WTC11 (cell line): ENCODE measurements around the gene GSTM1. TPM values are rescaled to one million over a fixed set of nuclear protein-coding genes. Genes with fewer than 3 reads are reported as not detected.

Experiments used
- ATAC-seq: fragments of 200-7000 bp; cut with Tn5 transposase; 2 replicates; pipeline ENCODE4 v1.10.0; 2021; ENCODE audit warnings: mild to moderate bottlenecking, moderate library complexity
- CTCF ChIA-PET: fragments of 300-600 bp; sonication (Branson Sonifier 250); formaldehyde crosslinking; loops from one replicate; lab custom pipeline; 2021; ENCODE audit warnings: antibody characterized with exemption; lab: Charles Lee
- POLR2A ChIA-PET: fragments of 350-600 bp; sonication (Branson Sonifier 250); formaldehyde crosslinking; loops from one replicate; lab custom pipeline; 2021; ENCODE audit warnings: antibody characterized with exemption; lab: Charles Lee
- DNase-seq: peaks from one replicate; pipeline ENCODE4 v3.0.0; 2021; ENCODE audit warnings: low spot score
- H3K27ac Mint-ChIP-seq: 2 replicates; pipeline ENCODE4 v1.8.0; 2021; ENCODE audit warnings: mixed read lengths
- H3K27me3 Mint-ChIP-seq: 2 replicates; pipeline ENCODE4 v1.8.0; 2021; ENCODE audit warnings: low read depth, mild to moderate bottlenecking, moderate library complexity, mixed read lengths
- H3K36me3 Mint-ChIP-seq: 2 replicates; pipeline ENCODE4 v1.8.0; 2021; ENCODE audit warnings: mixed read lengths
- H3K4me1 Mint-ChIP-seq: 2 replicates; pipeline ENCODE4 v1.8.0; 2022; ENCODE audit warnings: mixed read lengths
- H3K4me3 Mint-ChIP-seq: 2 replicates; pipeline ENCODE4 v1.8.0; 2021; ENCODE audit warnings: mild to moderate bottlenecking, moderate library complexity, mixed read lengths
- H3K9me3 Mint-ChIP-seq: 2 replicates; pipeline ENCODE4 v1.8.0; 2021; ENCODE audit warnings: mixed read lengths
- ERG ChIP-seq: fragments of 250-450 bp; sonication (Bioruptor Pico); IDR thresholded peaks from 2 replicates; pipeline ENCODE4 v1.8.0; 2021; ENCODE audit warnings: mild to moderate bottlenecking
- FOXJ3 ChIP-seq: sonication (generic); formaldehyde crosslinking; IDR thresholded peaks from 2 replicates; pipeline ENCODE4 v1.9.0; 2021; ENCODE audit warnings: missing genetic modification reagents, mild to moderate bottlenecking, borderline replicate concordance
- FOXK1 ChIP-seq: sonication (generic); formaldehyde crosslinking; IDR thresholded peaks from 2 replicates; pipeline ENCODE4 v1.8.0; 2022; ENCODE audit warnings: mild to moderate bottlenecking, moderate library complexity, missing genetic modification reagents
- GABPB1 ChIP-seq: sonication (generic); formaldehyde crosslinking; IDR thresholded peaks from 2 replicates; pipeline ENCODE4 v1.8.1; 2023; ENCODE audit warnings: mild to moderate bottlenecking, missing genetic modification reagents
- GRHL2 ChIP-seq: fragments of 250-450 bp; sonication (Bioruptor Pico); IDR thresholded peaks from 2 replicates; pipeline ENCODE4 v1.8.0; 2022; ENCODE audit warnings: mild to moderate bottlenecking, moderate library complexity; ENCODE audit not compliant: insufficient replicate concordance, severe bottlenecking
- HMGA2 ChIP-seq: fragments of 250-450 bp; sonication (Bioruptor Pico); IDR thresholded peaks from 2 replicates; pipeline ENCODE4 v1.4.0; 2021; ENCODE audit warnings: mild to moderate bottlenecking, moderate library complexity
- IRF2 ChIP-seq: sonication (generic); formaldehyde crosslinking; IDR thresholded peaks from 2 replicates; pipeline ENCODE4 v1.8.0; 2022; ENCODE audit warnings: low read depth, missing genetic modification reagents, borderline replicate concordance
- JUN ChIP-seq: sonication (generic); formaldehyde crosslinking; IDR thresholded peaks from 2 replicates; pipeline ENCODE4 v1.8.0; 2023; ENCODE audit warnings: mild to moderate bottlenecking, missing genetic modification reagents
- KAT7 ChIP-seq: sonication (generic); formaldehyde crosslinking; IDR thresholded peaks from 2 replicates; pipeline ENCODE4 v1.8.1; 2023; ENCODE audit warnings: missing genetic modification reagents, mild to moderate bottlenecking, borderline replicate concordance
- MXD4 ChIP-seq: fragments of 250-450 bp; sonication (Bioruptor Pico); IDR thresholded peaks from 2 replicates; pipeline ENCODE4 v1.8.0; 2021; ENCODE audit warnings: mild to moderate bottlenecking, moderate library complexity, borderline replicate concordance
- NFATC4 ChIP-seq: fragments of 250-450 bp; sonication (Bioruptor Pico); IDR thresholded peaks from 2 replicates; pipeline ENCODE4 v1.9.0; 2021; ENCODE audit warnings: mild to moderate bottlenecking
- SMAD3 ChIP-seq: sonication (generic); formaldehyde crosslinking; IDR thresholded peaks from 2 replicates; pipeline ENCODE4 v1.8.0; 2022; ENCODE audit warnings: missing genetic modification reagents, mild to moderate bottlenecking, borderline replicate concordance
- SMAD4 ChIP-seq: sonication (generic); formaldehyde crosslinking; IDR thresholded peaks from 2 replicates; pipeline ENCODE4 v1.8.0; 2022; ENCODE audit warnings: mild to moderate bottlenecking, missing genetic modification reagents
- SP1 ChIP-seq: sonication (generic); formaldehyde crosslinking; conservative IDR thresholded peaks from 2 replicates; pipeline ENCODE4 v1.8.1; 2022; ENCODE audit warnings: missing genetic modification reagents
- ZBTB43 ChIP-seq: sonication (generic); formaldehyde crosslinking; IDR thresholded peaks from 2 replicates; pipeline ENCODE4 v1.8.1; 2023; ENCODE audit warnings: mild to moderate bottlenecking, missing genetic modification reagents
- ZNF138 ChIP-seq: sonication (generic); formaldehyde crosslinking; conservative IDR thresholded peaks from 2 replicates; pipeline ENCODE4 v1.8.1; 2022; ENCODE audit warnings: mild to moderate bottlenecking, moderate library complexity, missing genetic modification reagents
- ZNF232 ChIP-seq: sonication (generic); formaldehyde crosslinking; IDR thresholded peaks from 2 replicates; pipeline ENCODE4 v1.8.0; 2022; ENCODE audit warnings: mild to moderate bottlenecking, missing genetic modification reagents
- ZNF263 ChIP-seq: sonication (generic); formaldehyde crosslinking; IDR thresholded peaks from 2 replicates; pipeline ENCODE4 v1.8.1; 2022; ENCODE audit warnings: low read depth, mild to moderate bottlenecking, moderate library complexity, missing genetic modification reagents
- ZNF396 ChIP-seq: fragments of 250-450 bp; sonication (Bioruptor Pico); IDR thresholded peaks from 2 replicates; pipeline ENCODE4 v1.8.0; 2021; ENCODE audit warnings: mild to moderate bottlenecking, moderate library complexity, borderline replicate concordance
- ZNF416 ChIP-seq: fragments of 250-450 bp; sonication (Bioruptor Pico); IDR thresholded peaks from 2 replicates; pipeline ENCODE4 v1.9.0; 2021; ENCODE audit warnings: mild to moderate bottlenecking, inconsistent platforms
- ZSCAN18 ChIP-seq: fragments of 250-450 bp; sonication (Bioruptor Pico); IDR thresholded peaks from 2 replicates; pipeline ENCODE4 v2.1.2; 2022; ENCODE audit warnings: mild to moderate bottlenecking, moderate library complexity
- total RNA-seq: library from RNA; stranded (reverse); gene quantifications from 3 replicates; pipeline ENCODE4 v1.2.3, GENCODE V29; 2021
- TF ChIP-seq, protein P1 (sequence below): sonication (generic); formaldehyde crosslinking; conservative IDR thresholded peaks from 2 replicates; pipeline ENCODE4 v1.8.1; 2022; ENCODE audit warnings: mild to moderate bottlenecking, missing genetic modification reagents
- TF ChIP-seq, protein P2 (sequence below): sonication (generic); formaldehyde crosslinking; IDR thresholded peaks from 2 replicates; pipeline ENCODE4 v1.8.0; 2023; ENCODE audit warnings: mild to moderate bottlenecking, missing genetic modification reagents
- TF ChIP-seq, protein P3 (sequence below): fragments of 250-450 bp; sonication (Bioruptor Pico); IDR thresholded peaks from 2 replicates; pipeline ENCODE4 v1.9.0; 2021; ENCODE audit warnings: mild to moderate bottlenecking, borderline replicate concordance

GSTM1 gene
- total RNA-seq, 1 experiment from 2014 or later = not detected

- TF ChIP-seq ZBTB43 (CRISPR knock-in tag) (no peak), SP1 (peak; percentile 49; the same call in 1 of the 2 replicates), FOXJ3 (no peak), KAT7 (CRISPR knock-in tag) (no peak), SMAD4 (no peak), GRHL2 (no peak), ZNF416 (no peak)
Observed at GRCh38 chr1:109643385-109644230, 44.0 kb upstream of the GSTM1 start (continued).

- ATAC-seq = no peak
- POLR2A ChIA-PET = interaction anchor here (0.7 kb wide), 1 partner anchor 131 kb away, joined by 4 read pairs; no protein-coding TSS in a partner anchor
- Mint-ChIP-seq H3K4me3 (no peak overlapping the region), H3K27ac (no peak overlapping the region), H3K36me3 (no peaks in the 10 kb centered on the region)
- TF ChIP-seq, protein P1, sequence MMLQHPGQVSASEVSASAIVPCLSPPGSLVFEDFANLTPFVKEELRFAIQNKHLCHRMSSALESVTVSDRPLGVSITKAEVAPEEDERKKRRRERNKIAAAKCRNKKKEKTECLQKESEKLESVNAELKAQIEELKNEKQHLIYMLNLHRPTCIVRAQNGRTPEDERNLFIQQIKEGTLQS (CRISPR knock-in tag) = no peak
- TF ChIP-seq MXD4 (no peak), ZNF232 (CRISPR knock-in tag) (no peak), ZNF396 (no peak), ERG (no peak), SP1 (no peak), ZNF263 (no peak), JUN (CRISPR knock-in tag) (no peak), SMAD3 (no peak), SMAD4 (no peak), HMGA2 (CRISPR knock-in tag) (no peak), FOXK1 (CRISPR knock-in tag) (no peak), GABPB1 (CRISPR knock-in tag) (no peak), ZNF138 (CRISPR knock-in tag) (no peak), ZNF416 (no peak), NFATC4 (CRISPR knock-in tag) (no peak), ZSCAN18 (CRISPR knock-in tag) (no peak), IRF2 (CRISPR knock-in tag) (no peak)
- TF ChIP-seq, protein P2, sequence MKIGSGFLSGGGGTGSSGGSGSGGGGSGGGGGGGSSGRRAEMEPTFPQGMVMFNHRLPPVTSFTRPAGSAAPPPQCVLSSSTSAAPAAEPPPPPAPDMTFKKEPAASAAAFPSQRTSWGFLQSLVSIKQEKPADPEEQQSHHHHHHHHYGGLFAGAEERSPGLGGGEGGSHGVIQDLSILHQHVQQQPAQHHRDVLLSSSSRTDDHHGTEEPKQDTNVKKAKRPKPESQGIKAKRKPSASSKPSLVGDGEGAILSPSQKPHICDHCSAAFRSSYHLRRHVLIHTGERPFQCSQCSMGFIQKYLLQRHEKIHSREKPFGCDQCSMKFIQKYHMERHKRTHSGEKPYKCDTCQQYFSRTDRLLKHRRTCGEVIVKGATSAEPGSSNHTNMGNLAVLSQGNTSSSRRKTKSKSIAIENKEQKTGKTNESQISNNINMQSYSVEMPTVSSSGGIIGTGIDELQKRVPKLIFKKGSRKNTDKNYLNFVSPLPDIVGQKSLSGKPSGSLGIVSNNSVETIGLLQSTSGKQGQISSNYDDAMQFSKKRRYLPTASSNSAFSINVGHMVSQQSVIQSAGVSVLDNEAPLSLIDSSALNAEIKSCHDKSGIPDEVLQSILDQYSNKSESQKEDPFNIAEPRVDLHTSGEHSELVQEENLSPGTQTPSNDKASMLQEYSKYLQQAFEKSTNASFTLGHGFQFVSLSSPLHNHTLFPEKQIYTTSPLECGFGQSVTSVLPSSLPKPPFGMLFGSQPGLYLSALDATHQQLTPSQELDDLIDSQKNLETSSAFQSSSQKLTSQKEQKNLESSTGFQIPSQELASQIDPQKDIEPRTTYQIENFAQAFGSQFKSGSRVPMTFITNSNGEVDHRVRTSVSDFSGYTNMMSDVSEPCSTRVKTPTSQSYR (CRISPR knock-in tag) = no peak
- TF ChIP-seq, protein P3, sequence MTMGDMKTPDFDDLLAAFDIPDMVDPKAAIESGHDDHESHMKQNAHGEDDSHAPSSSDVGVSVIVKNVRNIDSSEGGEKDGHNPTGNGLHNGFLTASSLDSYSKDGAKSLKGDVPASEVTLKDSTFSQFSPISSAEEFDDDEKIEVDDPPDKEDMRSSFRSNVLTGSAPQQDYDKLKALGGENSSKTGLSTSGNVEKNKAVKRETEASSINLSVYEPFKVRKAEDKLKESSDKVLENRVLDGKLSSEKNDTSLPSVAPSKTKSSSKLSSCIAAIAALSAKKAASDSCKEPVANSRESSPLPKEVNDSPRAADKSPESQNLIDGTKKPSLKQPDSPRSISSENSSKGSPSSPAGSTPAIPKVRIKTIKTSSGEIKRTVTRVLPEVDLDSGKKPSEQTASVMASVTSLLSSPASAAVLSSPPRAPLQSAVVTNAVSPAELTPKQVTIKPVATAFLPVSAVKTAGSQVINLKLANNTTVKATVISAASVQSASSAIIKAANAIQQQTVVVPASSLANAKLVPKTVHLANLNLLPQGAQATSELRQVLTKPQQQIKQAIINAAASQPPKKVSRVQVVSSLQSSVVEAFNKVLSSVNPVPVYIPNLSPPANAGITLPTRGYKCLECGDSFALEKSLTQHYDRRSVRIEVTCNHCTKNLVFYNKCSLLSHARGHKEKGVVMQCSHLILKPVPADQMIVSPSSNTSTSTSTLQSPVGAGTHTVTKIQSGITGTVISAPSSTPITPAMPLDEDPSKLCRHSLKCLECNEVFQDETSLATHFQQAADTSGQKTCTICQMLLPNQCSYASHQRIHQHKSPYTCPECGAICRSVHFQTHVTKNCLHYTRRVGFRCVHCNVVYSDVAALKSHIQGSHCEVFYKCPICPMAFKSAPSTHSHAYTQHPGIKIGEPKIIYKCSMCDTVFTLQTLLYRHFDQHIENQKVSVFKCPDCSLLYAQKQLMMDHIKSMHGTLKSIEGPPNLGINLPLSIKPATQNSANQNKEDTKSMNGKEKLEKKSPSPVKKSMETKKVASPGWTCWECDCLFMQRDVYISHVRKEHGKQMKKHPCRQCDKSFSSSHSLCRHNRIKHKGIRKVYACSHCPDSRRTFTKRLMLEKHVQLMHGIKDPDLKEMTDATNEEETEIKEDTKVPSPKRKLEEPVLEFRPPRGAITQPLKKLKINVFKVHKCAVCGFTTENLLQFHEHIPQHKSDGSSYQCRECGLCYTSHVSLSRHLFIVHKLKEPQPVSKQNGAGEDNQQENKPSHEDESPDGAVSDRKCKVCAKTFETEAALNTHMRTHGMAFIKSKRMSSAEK = no peak
- TF ChIP-seq, all 79 proteins: peak for 0
- CTCF ChIA-PET = interaction anchor here (0.6 to 6.8 kb wide), 7 partner anchors 7 to 340 kb away, joined by 3 to 188 read pairs (median 3); partner anchors contain the start of genes AHCYL1 and GSTM4
- Mint-ChIP-seq H3K4me1 (peaks cover 7% of the 10 kb centered on the region), H3K9me3 (no peaks in the 10 kb centered on the region), H3K27me3 (peaks cover 5% of the 10 kb centered on the region; the same call in 1 of the 2 replicates)
- DNase-seq = no peak
Observed at GRCh38 chr1:109644670-109645069, 42.9 kb upstream of the GSTM1 start.
